CD4-positive, alpha-beta T cell (primary cell): ENCODE measurements around the gene ELP4. TPM values are rescaled to one million over a fixed set of nuclear protein-coding genes. Genes with fewer than 3 reads are reported as not detected.

Experiments
- ATAC-seq: fragments of 200-7000 bp; cut with Tn5 transposase; one replicate; pipeline ENCODE4 v1.10.0; 2022; ENCODE audit warnings: mild to moderate bottlenecking; ENCODE audit not compliant: poor library complexity
- CTCF ChIA-PET: fragments of 350-600 bp; sonication (Branson Sonifier 250); formaldehyde crosslinking; loops from one replicate; lab custom pipeline; 2021; ENCODE audit warnings: antibody characterized with exemption, inconsistent platforms; lab: Charles Lee
- POLR2A ChIA-PET: fragments of 350-600 bp; sonication (Branson Sonifier 250); formaldehyde crosslinking; loops from one replicate; lab custom pipeline; 2021; ENCODE audit warnings: antibody characterized with exemption, inconsistent platforms; lab: Charles Lee
- DNase-seq, 14 experiments: peaks; one replicate each; pipeline ENCODE4 v3.0.0-alpha.2; 2013 to 2020; ENCODE audit warnings: mixed read lengths in 2 of 14
- H3K27ac ChIP-seq, 2 donors: one replicate each; pipeline versions ENCODE4 v1.5.1 to v1.7.0; 2013; ENCODE audit warnings: low read length in 2 of 2, low read depth in 1 of 2, mild to moderate bottlenecking in 1 of 2
- H3K27me3 ChIP-seq, 2 experiments: 1 replicate in 1 of 2; 2 replicates in 1 of 2; pipeline versions ENCODE4 v1.6.1 to v1.7.0; 2013; ENCODE audit warnings: low read length in 2 of 2, control low read depth in 1 of 2, mild to moderate bottlenecking in 1 of 2, moderate library complexity in 1 of 2; ENCODE audit not compliant: insufficient read depth in 2 of 2, control insufficient read depth in 1 of 2
- H3K36me3 ChIP-seq: one replicate; pipeline ENCODE4 v1.6.1; 2013; ENCODE audit warnings: low read length, control low read depth; ENCODE audit not compliant: insufficient read depth
- H3K4me1 ChIP-seq: one replicate; pipeline ENCODE4 v1.6.1; 2013; ENCODE audit warnings: low read length, control low read depth; ENCODE audit not compliant: insufficient read depth
- H3K4me3 ChIP-seq: one replicate; pipeline ENCODE4 v1.5.1; 2013; ENCODE audit warnings: mild to moderate bottlenecking, low read length, moderate library complexity
- H3K9me3 ChIP-seq, 2 experiments: 1 replicate in 1 of 2; 2 replicates in 1 of 2; pipeline versions ENCODE4 v1.6.1 to v1.7.0; 2013; ENCODE audit warnings: low read length in 2 of 2, mild to moderate bottlenecking in 2 of 2, control low read depth in 1 of 2, moderate library complexity in 1 of 2; ENCODE audit not compliant: control insufficient read depth in 1 of 2, insufficient read depth in 1 of 2
- H3K27ac Mint-ChIP-seq: one replicate; pipeline ENCODE4 v1.8.0; 2020; ENCODE audit warnings: mixed read lengths
- H3K27me3 Mint-ChIP-seq: one replicate; pipeline ENCODE4 v1.8.0; 2021; ENCODE audit warnings: mixed read lengths
- H3K36me3 Mint-ChIP-seq: one replicate; pipeline ENCODE4 v1.8.0; 2021; ENCODE audit warnings: low read depth, mixed read lengths
- H3K4me1 Mint-ChIP-seq: one replicate; pipeline ENCODE4 v1.8.0; 2021; ENCODE audit warnings: low read depth, mixed read lengths
- H3K4me3 Mint-ChIP-seq: one replicate; pipeline ENCODE4 v1.8.0; 2020; ENCODE audit warnings: mild to moderate bottlenecking, mixed read lengths
- H3K9me3 Mint-ChIP-seq: one replicate; pipeline ENCODE4 v1.8.0; 2020; ENCODE audit warnings: mixed read lengths
- CTCF ChIP-seq: fragments of 200-600 bp; IDR thresholded peaks from one replicate; pipeline ENCODE4 v1.8.0; 2022; ENCODE audit warnings: antibody characterized with exemption, mild to moderate bottlenecking
- intact Hi-C, 2 experiments: fragments of 100-400 bp; cut with DNase I in 1 of 2; cut with micrococcal nuclease in 1 of 2; formaldehyde crosslinking; loops; one replicate each; pipeline versions ENCODE4 v1.15.1 to v1.9.0; 2023 to 2025; cut with DNase I, micrococcal nuclease
- total RNA-seq, 174 experiments: library from RNA in 2 of 174; stranded (reverse) in 2 of 174; gene quantifications; one replicate each; pipeline ENCODE4 v1.2.3 and lab custom pipeline; 2021 to 2026

ELP4 gene
- total RNA-seq, 2 experiments from 2014 or later = 9.5 to 10.3 TPM

GRCh38 chr11:31802609-31802989, 293.0 kb downstream of the ELP4 start:
- Mint-ChIP-seq H3K4me1 (peaks cover 49% of the 10 kb centered on the region), H3K9me3 (peaks cover 4% of the 10 kb centered on the region), H3K27me3 (peaks cover 93% of the 10 kb centered on the region), H3K36me3 (peaks cover 4% of the 10 kb centered on the region), H3K27ac (no peak overlapping the region), H3K4me3 (no peak overlapping the region)
- Histone ChIP-seq H3K9me3 (peaks cover 23 to 69% of the 10 kb centered on the region in 2 experiments), H3K36me3 (no peaks in the 10 kb centered on the region), H3K4me1 (peaks cover 54% of the 10 kb centered on the region), H3K27me3 (peaks cover 86 to 97% of the 10 kb centered on the region in 2 experiments), H3K4me3 (no peak overlapping the region), H3K27ac (no peak overlapping the region)
- intact Hi-C loops = no loop called here
- POLR2A ChIA-PET = no interaction called here
- CTCF ChIA-PET = no interaction called here
- DNase-seq (no peak), ATAC-seq (no peak)
- TF ChIP-seq CTCF = no peak

GRCh38 chr11:31802990-31803812, 293.6 kb downstream of the ELP4 start:
- Histone ChIP-seq H3K27me3 (peaks cover 88 to 99% of the 10 kb centered on the region in 2 experiments), H3K36me3 (no peaks in the 10 kb centered on the region), H3K4me1 (peaks cover 50% of the 10 kb centered on the region), H3K4me3 (no peak overlapping the region), H3K27ac (no peak overlapping the region), H3K9me3 (peaks cover 23 to 67% of the 10 kb centered on the region in 2 experiments)
- ATAC-seq = no peak
- intact Hi-C loops = no loop called here
- CTCF ChIA-PET = no interaction called here
- H3K36me3 Mint-ChIP-seq = peaks cover 4% of the 10 kb centered on the region
- TF ChIP-seq CTCF = no peak
- POLR2A ChIA-PET = no interaction called here
- peak overlapping the region; percentile 36 for H3K4me3 Mint-ChIP-seq
- H3K4me1 Mint-ChIP-seq = peaks cover 55% of the 10 kb centered on the region
- no peak overlapping the region for H3K27ac Mint-ChIP-seq
- DNase-seq = no peak
- H3K9me3 Mint-ChIP-seq = peaks cover 4% of the 10 kb centered on the region
- peaks cover 94% of the 10 kb centered on the region for H3K27me3 Mint-ChIP-seq

- Histone ChIP-seq H3K36me3 (no peaks in the 10 kb centered on the region), H3K27ac (no peak overlapping the region), H3K27me3 (peaks cover 88 to 99% of the 10 kb centered on the region in 2 experiments), H3K4me3 (no peak overlapping the region), H3K4me1 (peaks cover 49% of the 10 kb centered on the region), H3K9me3 (peaks cover 23 to 64% of the 10 kb centered on the region in 2 experiments)
- ChIA-PET POLR2A (no interaction called here), CTCF (no interaction called here)
- no peak for ATAC-seq
- H3K36me3 Mint-ChIP-seq = peaks cover 4% of the 10 kb centered on the region
- peaks cover 95% of the 10 kb centered on the region for H3K27me3 Mint-ChIP-seq
- H3K27ac Mint-ChIP-seq = no peak overlapping the region
- peaks cover 4% of the 10 kb centered on the region for H3K9me3 Mint-ChIP-seq
- H3K4me1 Mint-ChIP-seq = peaks cover 59% of the 10 kb centered on the region
- peak overlapping the region; percentile 49 for H3K4me3 Mint-ChIP-seq
- no peak for DNase-seq
- intact Hi-C loops = no loop called here
- TF ChIP-seq CTCF = no peak
These were observed 294.3 kb downstream of the ELP4 start for GRCh38 chr11:31803813-31804311.
